CD4-positive, alpha-beta T cell treated with Interleukin-15 for 1 hour (primary cell): Measurements from ENCODE around the gene KLK15.
"Not testable (repeated sequence)": the region's sequence is repeated elsewhere in the genome, so short reads cannot be mapped to it uniquely, and the experiment has no call there.

Experiments used
- DNase-seq: peaks from one replicate; pipeline ENCODE4 v3.0.0-alpha.2; 2020

The KLK15 gene

GRCh38 chr19:50820086-50820485, 13.3 kb downstream of the KLK15 start:
- DNase-seq, result no peak

- DNase-seq, result no peak
Observed at GRCh38 chr19:50819636-50820035, 13.7 kb downstream of the KLK15 start.

GRCh38 chr19:50818859-50819472, 14.4 kb downstream of the KLK15 start:
- no peak for DNase-seq

- peak; percentile 45 for DNase-seq
Observed at GRCh38 chr19:50817941-50818858, 15.2 kb downstream of the KLK15 start.

GRCh38 chr19:50815439-50815838, 17.9 kb downstream of the KLK15 start:
- DNase-seq, result no peak

- no peak for DNase-seq
Observed at GRCh38 chr19:50814883-50815282, 18.5 kb downstream of the KLK15 start.

- DNase-seq, result no peak
Observed at GRCh38 chr19:50812474-50812873, 20.9 kb downstream of the KLK15 start.

- DNase-seq, result not testable (repeated sequence)
Observed at GRCh38 chr19:50811622-50812238, 21.6 kb downstream of the KLK15 start.

GRCh38 chr19:50808856-50809255, 24.5 kb downstream of the KLK15 start:
- no peak for DNase-seq

- DNase-seq, result peak; percentile 99
Observed at GRCh38 chr19:50804420-50805272, 28.7 kb downstream of the KLK15 start.

- DNase-seq, result no peak
Observed at GRCh38 chr19:50803633-50804419, 29.5 kb downstream of the KLK15 start.

GRCh38 chr19:50801107-50801506, 32.3 kb downstream of the KLK15 start:
- DNase-seq, result no peak

GRCh38 chr19:50799547-50799851, 33.9 kb downstream of the KLK15 start:
- no peak for DNase-seq

- DNase-seq, result no peak
Observed at GRCh38 chr19:50798659-50799546, 34.5 kb downstream of the KLK15 start.

- no peak for DNase-seq
Observed at GRCh38 chr19:50797781-50798658, 35.4 kb downstream of the KLK15 start.

- DNase-seq, result no peak
Observed at GRCh38 chr19:50797429-50797780, 36.0 kb downstream of the KLK15 start.

GRCh38 chr19:50796634-50797428, 36.5 kb downstream of the KLK15 start:
- no peak for DNase-seq

- no peak for DNase-seq
Observed at GRCh38 chr19:50796128-50796633, 37.2 kb downstream of the KLK15 start.

- no peak for DNase-seq
Observed at GRCh38 chr19:50795664-50796073, 37.7 kb downstream of the KLK15 start.
